K562 (cell line): ENCODE data around the gene HCN3. TPM values are rescaled to one million over a fixed set of nuclear protein-coding genes. Genes with fewer than 3 reads are reported as not detected.
A peak's percentile ranks its signal among the peaks of the same experiment; 100 is the strongest.

ENCODE experiments used
- ATAC-seq: fragments of 200-7000 bp; cut with Tn5 transposase; 3 replicates; pipeline ENCODE4 v1.9.1; 2020; ENCODE audit warnings: moderate library complexity
- BruUV-seq: library from RNA; stranded (reverse); fragments of 400-500 nt; replicated peaks from 2 replicates; lab custom pipeline; 2021; lab: Mats Ljungman, UMichigan
- CTCF ChIA-PET: fragments of 300-600 bp; formaldehyde crosslinking; extraction: SDS; loops from one replicate; lab custom pipeline; 2021; ENCODE audit warnings: low intra/inter-chr PET ratio; lab: Yijun Ruan, JAX
- POLR2A ChIA-PET: fragments of 300-600, 350-650 bp; sonication (Branson Sonifier 250); formaldehyde crosslinking; extraction: SDS; loops from one replicate; lab custom pipeline; 2021; ENCODE audit warnings: antibody characterized with exemption, inconsistent platforms; lab: Yijun Ruan, JAX
- DNase-seq, 4 experiments: peaks; one replicate each; pipeline versions ENCODE4 v3.0.0 to v3.0.0-alpha.2; 2011 to 2018; ENCODE audit warnings: low spot score in 3 of 4, mixed read lengths in 3 of 4; ENCODE audit errors: extremely low read depth in 1 of 4
- FAIRE-seq: peaks from 2 replicates; lab custom pipeline; 2011; peaks lifted over from hg19 to GRCh38; lab: Jason Lieb, UNC
- H2AFZ ChIP-seq: 2 replicates; pipeline ENCODE4 v1.6.0; 2011; ENCODE audit warnings: low read depth, low read length, control low read depth, inconsistent platforms
- H3K27ac ChIP-seq: fragments of 200-600 bp; 3 replicates; pipeline ENCODE4 v1.8.0; 2011; ENCODE audit warnings: low read depth, mild to moderate bottlenecking, control low read depth, inconsistent platforms, low read length, moderate library complexity, mixed read lengths; ENCODE audit errors: extremely low read depth
- H3K27me3 ChIP-seq, 2 experiments: fragments of 300-600 bp in 1 of 2; 2 replicates in 1 of 2; 3 replicates in 1 of 2; pipeline versions ENCODE4 v1.6.0 to v1.8.0; 2011; ENCODE audit warnings: inconsistent platforms in 2 of 2, low read length in 2 of 2, mild to moderate bottlenecking in 1 of 2, mixed read lengths in 1 of 2, moderate library complexity in 1 of 2; ENCODE audit not compliant: control insufficient read depth in 2 of 2, insufficient read depth in 2 of 2
- H3K36me3 ChIP-seq: fragments of 300-600 bp; 3 replicates; pipeline ENCODE4 v1.8.0; 2011; ENCODE audit warnings: mild to moderate bottlenecking, low read length, inconsistent platforms; ENCODE audit not compliant: control insufficient read depth, insufficient read depth
- H3K4me1 ChIP-seq, 2 experiments: fragments of 200-600 bp in 1 of 2; replicated peaks in 1 of 2; 2 replicates in 1 of 2; 3 replicates in 1 of 2; pipeline versions ENCODE4 v1.5.1 to v1.8.0; 2011; ENCODE audit warnings: inconsistent platforms in 2 of 2, low read length in 2 of 2, mild to moderate bottlenecking in 1 of 2, mixed read lengths in 1 of 2, moderate library complexity in 1 of 2; ENCODE audit not compliant: control insufficient read depth in 2 of 2, insufficient read depth in 2 of 2
- H3K4me2 ChIP-seq: 2 replicates; pipeline ENCODE4 v1.6.1; 2011; ENCODE audit warnings: low read length, control low read depth, inconsistent platforms, mixed read lengths; ENCODE audit not compliant: insufficient read depth
- H3K4me3 ChIP-seq: fragments of 200-600 bp; sonication (generic), shearing (Covaris generic); 2 replicates; pipeline ENCODE4 v1.5.1; 2016; ENCODE audit warnings: control low read depth, inconsistent platforms
- H3K79me2 ChIP-seq: fragments of 200-600 bp; 3 replicates; pipeline ENCODE4 v1.8.0; 2011; ENCODE audit warnings: low read length, inconsistent platforms; ENCODE audit not compliant: control insufficient read depth, insufficient read depth
- H3K9ac ChIP-seq, 2 experiments: 2 replicates each; pipeline versions ENCODE4 v1.6.0 to v1.6.1; 2011; ENCODE audit warnings: low read depth in 2 of 2, low read length in 2 of 2, control low read depth in 1 of 2, inconsistent platforms in 1 of 2, mild to moderate bottlenecking in 1 of 2, mixed read lengths in 1 of 2; ENCODE audit not compliant: insufficient read depth in 1 of 2
- H3K9me1 ChIP-seq: one replicate; pipeline ENCODE4 v1.6.0; 2011; ENCODE audit warnings: inconsistent platforms, mild to moderate bottlenecking, low read length, moderate library complexity; ENCODE audit not compliant: control insufficient read depth, insufficient read depth
- H3K9me3 ChIP-seq: replicated peaks from 2 replicates; pipeline ENCODE4 v1.5.1; 2011; ENCODE audit warnings: low read depth, low read length, inconsistent platforms; ENCODE audit not compliant: control insufficient read depth, insufficient read depth
- H4K20me1 ChIP-seq: replicated peaks from 2 replicates; pipeline ENCODE4 v1.6.1; 2011; ENCODE audit warnings: low read length, inconsistent platforms, mixed read lengths; ENCODE audit not compliant: control insufficient read depth, insufficient read depth
- ESRRB ChIP-seq: fragments of 250-450 bp; sonication (Bioruptor Pico); IDR thresholded peaks from 2 replicates; pipeline ENCODE4 v1.5.0; 2020; ENCODE audit warnings: mild to moderate bottlenecking, moderate library complexity, borderline replicate concordance
- ETS1 ChIP-seq: conservative IDR thresholded peaks from 2 replicates; pipeline ENCODE4 v1.6.1; 2011; ENCODE audit warnings: low read depth, mild to moderate bottlenecking, low read length; ENCODE audit not compliant: control insufficient read depth
- FOXP4 ChIP-seq: sonication (generic); formaldehyde crosslinking; IDR thresholded peaks from 2 replicates; pipeline ENCODE4 v1.8.0; 2022; ENCODE audit warnings: mild to moderate bottlenecking, missing genetic modification reagents, borderline replicate concordance
- HDAC2 ChIP-seq: fragments of 450-650 bp; IDR thresholded peaks from 2 replicates; pipeline ENCODE4 v1.6.1; 2016; ENCODE audit warnings: mild to moderate bottlenecking
- LEF1 ChIP-seq: fragments of 450-650 bp; IDR thresholded peaks from 2 replicates; pipeline ENCODE4 v1.6.1; 2016; ENCODE audit warnings: mild to moderate bottlenecking
- NCOA4 ChIP-seq: fragments of 450-650 bp; IDR thresholded peaks from 2 replicates; pipeline ENCODE4 v1.6.1; 2018; ENCODE audit warnings: mild to moderate bottlenecking; ENCODE audit not compliant: partially characterized antibody
- NUFIP1 ChIP-seq: fragments of 450-650 bp; IDR thresholded peaks from 2 replicates; pipeline ENCODE4 v1.6.1; 2018; ENCODE audit not compliant: partially characterized antibody
- ZBTB17 ChIP-seq: fragments of 450-650 bp; formaldehyde crosslinking; IDR thresholded peaks from 2 replicates; pipeline ENCODE4 v1.4.0; 2020; ENCODE audit warnings: mild to moderate bottlenecking
- ZNF3 ChIP-seq: fragments of 250-450 bp; sonication (Bioruptor Pico); IDR thresholded peaks from 2 replicates; pipeline ENCODE4 v1.5.0; 2021; ENCODE audit warnings: mild to moderate bottlenecking, moderate library complexity
- WGBS: fragments of 100-300 bp; shearing (Covaris generic); methylation state at CpG from one replicate; pipeline ENCODE4 v1.1.6; 2016; ENCODE audit warnings: low coverage, mixed read lengths; ENCODE audit not compliant: insufficient coverage; ENCODE audit errors: missing lambda C conversion rate; 5-methylcytosine and 5-hydroxymethylcytosine counted together
- in situ Hi-C: fragments of 300-500 bp; cut with MboI; formaldehyde crosslinking; loops from 4 replicates; pipeline ENCODE4 v1.15.0; 2018; ENCODE audit warnings: inconsistent platforms, mixed read lengths
- intact Hi-C: fragments of 100-400 bp; cut with micrococcal nuclease; formaldehyde crosslinking; loops from 2 replicates; pipeline ENCODE4 v1.14.2; 2022
- polyA plus RNA-seq, 8 experiments: library from polyadenylated mRNA; depleted of rRNA in 4 of 8; stranded (reverse) in 5 of 8; unstranded in 3 of 8; fragments of >200 nt; fragmentation: Nextera tagmentation in 2 of 8; fragmentation: Illumina TruSeq in 1 of 8; extraction: Ambion mirVana in 2 of 8; extraction: Trizol in 1 of 8; gene quantifications; 2 replicates each; pipeline versions ENCODE4 v1.2.1 to v1.2.3, GENCODE V29; 2011 to 2014; ENCODE audit warnings: inconsistent platforms in 1 of 8, missing spikeins in 1 of 8
- total RNA-seq, 7 experiments: library from RNA; depleted of rRNA in 6 of 7; stranded (reverse); fragments of >200 nt in 6 of 7; fragmentation: Illumina TruSeq in 2 of 7; extraction: Trizol in 2 of 7; gene quantifications; 2 replicates each; pipeline versions ENCODE4 v1.2.1 to v1.2.3, GENCODE V29; 2011 to 2021; ENCODE audit warnings: low replicate concordance in 1 of 7
- TF ChIP-seq, protein P1 (sequence below): fragments of 250-450 bp; sonication (Bioruptor Pico); IDR thresholded peaks from 2 replicates; pipeline ENCODE4 v1.8.0; 2021; ENCODE audit warnings: borderline replicate concordance, mild to moderate bottlenecking, moderate library complexity; ENCODE audit not compliant: poor library complexity, severe bottlenecking

The HCN3 gene
- total and polyA plus RNA-seq, 9 of the 15 experiments (the other 6 are each of a cell fraction or from before 2014, with no cell fraction given): 0.91 to 9.7 (median 3.9) TPM

DNA sequence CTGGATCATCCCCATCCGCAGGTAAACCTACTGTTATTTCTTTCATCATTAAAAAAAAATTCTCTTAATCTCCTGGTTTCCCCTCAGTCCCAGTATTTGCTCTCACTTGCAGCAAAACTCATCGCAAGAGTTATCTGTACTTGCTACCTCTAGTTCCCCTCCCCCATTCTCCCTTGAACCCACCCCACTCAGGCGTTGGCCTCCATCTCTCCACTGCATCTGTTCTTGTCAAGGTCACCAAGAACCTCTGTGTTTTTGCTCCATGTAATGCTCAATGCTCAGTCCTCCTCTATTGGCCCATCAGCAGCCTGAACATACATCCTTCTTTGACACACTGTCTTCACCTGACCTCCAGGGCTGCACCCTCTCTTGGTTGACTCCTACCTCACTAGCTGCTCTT lies 19.4 kb downstream of the HCN3 start:
- Histone ChIP-seq H3K4me2 (no peak overlapping the region), H3K27me3 (no peaks in the 10 kb centered on the region), H3K9me3 (no peaks in the 10 kb centered on the region), H3K9me1 (no peaks in the 10 kb centered on the region), H3K27ac (no peak overlapping the region), H4K20me1 (no peaks in the 10 kb centered on the region), H3K4me3 (no peak overlapping the region), H3K36me3 (peaks cover 45% of the 10 kb centered on the region), H3K9ac (peak overlapping the region in 1 of 2 experiments; percentile 6; a peak in 1 of 4 replicates), H3K4me1 (peaks cover 12 to 43% of the 10 kb centered on the region in 2 experiments; a peak in 4 of 5 replicates), H3K79me2 (peaks cover 37% of the 10 kb centered on the region), H2AFZ (no peak overlapping the region)
- ATAC-seq (no peak), FAIRE-seq (no peak), DNase-seq (peak in 2 of 4 experiments; percentile 43 to 57)
- ChIA-PET POLR2A (interaction anchor here (1.8 kb wide), 1 partner anchor 11 kb away, joined by 8 read pairs; the partner anchor contains the start of gene FDPS), CTCF (interaction anchor here (0.6 kb wide), 1 partner anchor 352 kb away, joined by 4 read pairs; no protein-coding TSS in a partner anchor)
- 46% methylated on average over 3 of the region's 3 CpGs for WGBS
- in situ Hi-C loops: no loop called here
- BruUV-seq: no TSS peak
- intact Hi-C loops: no loop called here
- no peak for TF ChIP-seq ZNF3 (CRISPR knock-in tag)
- no peak for TF ChIP-seq LEF1
- no peak for TF ChIP-seq ZBTB17 (CRISPR knock-in tag)
- no peak for TF ChIP-seq ESRRB
- no peak for TF ChIP-seq NUFIP1
- TF ChIP-seq, protein P1, sequence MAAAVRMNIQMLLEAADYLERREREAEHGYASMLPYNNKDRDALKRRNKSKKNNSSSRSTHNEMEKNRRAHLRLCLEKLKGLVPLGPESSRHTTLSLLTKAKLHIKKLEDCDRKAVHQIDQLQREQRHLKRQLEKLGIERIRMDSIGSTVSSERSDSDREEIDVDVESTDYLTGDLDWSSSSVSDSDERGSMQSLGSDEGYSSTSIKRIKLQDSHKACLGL (CRISPR knock-in tag): no peak
- no peak for TF ChIP-seq ETS1
- TF ChIP-seq NCOA4: no peak
- no peak for TF ChIP-seq HDAC2
- TF ChIP-seq FOXP4: no peak
